Measurements from ENCODE around the gene FAM89B.

DNA sequence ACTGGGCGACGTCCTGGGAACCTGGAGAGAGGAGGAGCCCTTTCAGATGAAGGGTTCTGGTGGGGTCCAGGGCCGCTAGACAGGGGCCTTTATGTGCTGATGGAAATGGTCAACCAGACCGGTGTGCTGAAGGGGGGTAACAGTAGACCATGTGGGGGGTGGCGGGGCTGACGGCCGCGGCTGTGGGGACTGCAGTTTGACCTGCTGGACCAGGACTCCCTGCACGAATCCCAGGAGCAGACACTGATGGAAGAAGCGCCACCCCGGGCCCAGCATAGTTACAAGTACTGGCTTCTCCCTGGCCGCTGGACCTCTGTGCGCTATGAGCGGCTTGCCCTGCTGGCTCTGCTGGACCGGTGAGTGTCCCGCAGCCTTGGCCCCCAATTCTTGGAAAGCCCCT, 49.7 kb downstream of the FAM89B start:
- TF ChIP-seq, protein P1, sequence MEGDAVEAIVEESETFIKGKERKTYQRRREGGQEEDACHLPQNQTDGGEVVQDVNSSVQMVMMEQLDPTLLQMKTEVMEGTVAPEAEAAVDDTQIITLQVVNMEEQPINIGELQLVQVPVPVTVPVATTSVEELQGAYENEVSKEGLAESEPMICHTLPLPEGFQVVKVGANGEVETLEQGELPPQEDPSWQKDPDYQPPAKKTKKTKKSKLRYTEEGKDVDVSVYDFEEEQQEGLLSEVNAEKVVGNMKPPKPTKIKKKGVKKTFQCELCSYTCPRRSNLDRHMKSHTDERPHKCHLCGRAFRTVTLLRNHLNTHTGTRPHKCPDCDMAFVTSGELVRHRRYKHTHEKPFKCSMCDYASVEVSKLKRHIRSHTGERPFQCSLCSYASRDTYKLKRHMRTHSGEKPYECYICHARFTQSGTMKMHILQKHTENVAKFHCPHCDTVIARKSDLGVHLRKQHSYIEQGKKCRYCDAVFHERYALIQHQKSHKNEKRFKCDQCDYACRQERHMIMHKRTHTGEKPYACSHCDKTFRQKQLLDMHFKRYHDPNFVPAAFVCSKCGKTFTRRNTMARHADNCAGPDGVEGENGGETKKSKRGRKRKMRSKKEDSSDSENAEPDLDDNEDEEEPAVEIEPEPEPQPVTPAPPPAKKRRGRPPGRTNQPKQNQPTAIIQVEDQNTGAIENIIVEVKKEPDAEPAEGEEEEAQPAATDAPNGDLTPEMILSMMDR (IDR thresholded peaks at IDR 0.05; ENCODE audit: low read length), result no peak
- no peak for TF ChIP-seq EZH2 (optimal IDR thresholded peaks at IDR 0.05; ENCODE audit: low read depth, low read length)

Data from MM.1S (cell line).